ENCODE data around the gene TMEM258.

The TMEM258 gene

GRCh38 chr11:61792310-61793082 lies at the start of gene TMEM258, which contains the start of gene FEN1:
Gene TMEM258, minus strand, starts transcription at chr11:61792599. Its CDS starts 41 bp downstream, at chr11:61792558.
Gene FEN1, plus strand, starts transcription at chr11:61792911. Its CDS starts 2,451 bp downstream, at chr11:61795362.
- peak; percentile 92 for DNase-seq

DNA sequence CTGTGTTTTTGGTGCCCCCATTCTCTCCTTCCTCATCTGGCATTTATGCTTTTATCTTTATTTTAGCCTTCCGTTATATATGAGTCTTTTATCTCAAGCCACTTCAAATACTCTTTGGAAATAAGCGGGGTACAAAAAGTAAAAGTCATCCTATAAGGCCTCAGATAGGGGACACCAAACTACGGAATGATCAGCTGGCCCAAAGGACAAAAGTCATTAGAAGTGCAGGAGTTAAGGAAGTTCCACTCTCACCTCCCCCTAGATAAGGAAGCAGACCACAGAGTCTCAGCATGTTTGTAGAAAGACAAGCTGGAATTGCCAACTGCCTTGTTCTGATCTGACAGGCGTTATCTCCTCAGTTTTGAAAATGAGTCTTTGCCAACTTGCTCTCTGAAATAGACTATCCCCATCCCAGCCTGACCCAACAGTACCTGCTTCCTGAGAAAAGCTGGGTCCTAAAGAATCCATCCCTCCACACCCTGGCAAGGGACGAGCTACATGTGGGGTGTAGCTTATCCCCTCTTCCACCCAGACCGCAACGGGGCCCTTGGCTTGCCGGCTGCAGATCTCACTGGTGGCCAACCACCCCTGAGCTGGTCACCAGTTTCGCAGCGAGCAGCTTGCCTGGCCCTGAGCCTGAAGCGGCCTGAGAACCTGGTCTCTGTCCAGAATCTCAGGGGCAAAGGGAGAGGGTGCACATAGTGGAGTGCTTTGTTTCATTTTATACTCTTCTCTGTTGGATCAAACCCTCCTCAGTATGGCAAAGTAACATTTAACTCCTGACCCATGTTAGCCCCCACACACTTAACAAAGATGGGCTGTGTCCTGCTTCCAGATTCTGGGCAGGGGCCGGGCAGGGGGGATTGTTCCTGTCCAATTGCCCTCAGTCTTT lies 49.5 kb upstream of the TMEM258 start:
- DNase-seq = no peak

GRCh38 chr11:61840371-61840770 lies 48.0 kb upstream of the TMEM258 start:
- no peak for DNase-seq

GRCh38 chr11:61839742-61840141 lies 47.3 kb upstream of the TMEM258 start:
- no peak for DNase-seq

- DNase-seq = no peak
Measured at GRCh38 chr11:61838921-61839320, 46.5 kb upstream of the TMEM258 start.

DNA sequence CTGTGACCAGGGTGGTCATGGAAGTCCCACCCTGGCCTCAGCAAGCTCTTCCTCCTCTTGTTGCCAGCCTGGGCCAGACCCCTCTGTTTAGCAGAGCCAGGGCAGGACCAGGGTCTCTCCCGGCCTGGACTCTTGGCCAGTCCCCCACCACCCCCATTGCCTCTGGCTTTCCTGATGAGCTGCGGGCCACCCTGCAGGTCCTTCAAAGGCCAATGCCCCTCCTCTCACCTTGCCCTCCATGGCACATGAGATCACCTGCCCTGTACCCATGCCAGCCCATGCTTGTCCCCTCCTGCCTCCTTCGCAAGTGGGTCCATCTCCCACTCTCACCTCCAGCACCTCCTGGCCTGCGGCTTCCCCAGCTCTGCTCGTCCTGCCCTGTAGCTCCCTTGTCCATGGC lies 46.1 kb upstream of the TMEM258 start:
- DNase-seq = no peak

DNA sequence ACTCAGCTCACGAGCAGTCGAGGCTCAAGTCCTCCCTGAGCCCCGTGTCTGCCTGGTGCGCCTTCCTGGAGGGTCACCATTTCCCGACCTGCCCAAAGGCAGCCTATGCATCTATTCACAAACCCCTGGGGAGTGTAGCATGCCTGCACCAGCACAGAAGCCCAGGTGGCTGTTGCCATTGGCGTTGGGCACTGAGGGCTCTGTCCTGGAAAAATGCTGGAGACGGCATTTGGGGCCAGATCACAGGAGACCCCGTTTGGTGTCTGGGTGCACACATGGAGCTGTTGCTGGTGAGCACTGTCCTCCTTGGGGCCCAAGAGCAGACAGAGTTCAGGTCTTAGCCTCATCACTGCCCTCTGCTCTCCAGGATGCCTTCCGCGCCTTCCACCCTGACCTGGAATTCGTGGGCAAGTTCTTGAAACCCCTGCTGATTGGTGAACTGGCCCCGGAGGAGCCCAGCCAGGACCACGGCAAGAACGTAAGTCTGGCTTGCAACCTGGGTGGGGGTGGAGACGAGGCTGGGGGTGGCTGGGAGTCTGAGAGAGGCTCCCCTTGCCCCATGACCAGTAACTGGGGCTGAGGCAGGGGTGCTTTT lies 45.1 kb upstream of the TMEM258 start:
- DNase-seq = no peak

GRCh38 chr11:61836193-61836592 lies 43.8 kb upstream of the TMEM258 start:
- no peak for DNase-seq

DNA sequence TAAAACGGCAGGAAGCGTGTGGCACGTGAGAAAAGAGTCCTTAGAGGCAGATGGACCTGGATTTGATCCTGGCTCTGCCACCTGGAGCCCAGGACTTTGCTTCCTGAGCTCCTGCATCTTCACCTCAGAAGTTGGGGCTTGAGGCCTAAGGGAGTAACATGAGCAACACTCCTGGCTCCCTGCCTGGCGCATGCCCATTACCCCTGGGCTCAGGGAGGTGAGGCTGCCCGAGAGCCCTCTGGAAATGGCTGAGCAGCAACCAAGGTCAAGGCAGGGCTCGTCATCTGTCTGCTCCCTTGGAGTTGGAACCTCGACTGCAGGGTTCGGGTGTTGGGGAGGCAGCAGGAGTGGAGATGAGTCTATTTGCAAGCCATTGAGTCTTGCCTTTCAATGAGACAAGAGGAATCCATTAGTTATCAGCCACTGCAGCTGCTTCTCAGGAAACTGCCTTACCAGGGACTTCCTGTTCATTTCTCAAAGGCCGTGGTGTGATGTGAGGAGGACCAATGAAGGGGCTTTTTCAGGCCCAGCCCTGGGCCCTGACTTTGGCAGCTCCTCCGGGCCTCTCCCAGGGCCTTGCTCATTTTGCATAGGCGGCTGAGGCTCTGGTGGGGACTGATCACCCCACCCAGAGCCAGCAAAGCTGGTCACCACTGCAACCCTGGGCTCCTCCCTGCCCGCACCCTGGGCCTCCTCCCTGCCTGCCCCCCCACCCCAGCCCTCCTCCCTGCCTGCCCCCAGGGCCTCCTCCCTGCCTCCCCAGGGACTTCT lies 42.1 kb upstream of the TMEM258 start:
- peak; percentile 68 for DNase-seq

GRCh38 chr11:61833926-61834277 lies 41.5 kb upstream of the TMEM258 start:
- no peak for DNase-seq

- DNase-seq = peak; percentile 16
Measured at GRCh38 chr11:61833471-61833870, 41.1 kb upstream of the TMEM258 start.

DNA sequence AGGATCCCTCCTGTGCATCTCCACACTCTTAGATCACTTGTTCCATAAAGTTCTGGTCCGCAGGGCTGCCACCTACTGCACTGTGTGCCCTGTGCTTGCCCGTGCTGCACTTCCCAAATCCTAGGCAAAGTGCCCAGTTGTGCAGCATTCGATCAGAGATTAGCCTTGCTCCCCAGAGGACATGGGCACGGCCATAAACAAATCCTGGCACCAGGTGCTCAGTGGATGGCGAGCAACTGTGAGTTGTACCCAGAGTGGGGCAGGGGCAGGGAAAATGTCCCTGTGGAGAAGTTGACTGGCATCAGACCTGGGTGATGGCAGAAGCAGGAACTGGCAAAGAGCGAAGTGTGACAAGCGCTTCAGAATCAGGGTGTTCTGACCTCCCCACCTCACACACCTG lies 40.4 kb upstream of the TMEM258 start:
- no peak for DNase-seq

GRCh38 chr11:61832207-61832606 lies 39.8 kb upstream of the TMEM258 start:
- no peak for DNase-seq

DNA sequence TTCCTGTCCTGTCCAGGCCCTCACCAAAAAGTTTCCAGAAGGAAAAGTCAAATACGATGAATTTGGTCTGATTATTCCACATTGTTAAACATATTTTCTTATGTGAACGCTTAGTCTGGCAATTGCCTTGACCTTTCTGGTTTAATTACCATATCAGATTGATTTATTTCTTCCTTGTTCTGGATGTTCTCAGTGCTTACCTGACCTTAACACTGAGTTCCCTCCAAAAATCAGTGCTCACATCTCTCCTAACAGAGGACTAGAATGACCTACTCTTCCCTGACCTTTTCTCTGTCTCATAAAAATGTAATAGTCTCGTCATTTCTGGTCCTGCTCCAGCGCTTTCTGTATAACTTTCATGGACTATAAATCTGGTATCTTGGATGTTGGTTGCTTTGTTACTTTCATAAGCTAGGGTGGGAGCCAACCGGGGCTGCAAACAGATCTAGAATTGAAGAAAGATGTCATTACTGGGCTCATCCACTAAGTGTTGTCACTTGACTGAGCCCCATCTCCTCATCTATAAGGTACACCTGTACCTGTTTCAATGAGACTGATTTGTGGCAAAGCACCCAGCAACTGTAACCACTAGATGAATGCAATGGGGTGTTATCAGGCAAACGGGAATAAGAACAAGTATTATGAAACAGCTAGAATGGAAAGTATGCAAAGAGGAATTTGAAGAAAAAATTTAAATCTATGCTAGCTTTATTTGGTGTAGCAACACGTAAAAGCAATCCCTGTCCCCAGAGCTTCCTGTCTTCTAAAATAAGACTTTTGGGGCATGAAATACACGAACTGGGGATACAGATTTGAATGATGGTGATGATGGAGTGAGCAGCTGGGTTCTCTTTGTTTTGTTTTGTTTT lies 38.1 kb upstream of the TMEM258 start:
- DNase-seq = no peak

DNA sequence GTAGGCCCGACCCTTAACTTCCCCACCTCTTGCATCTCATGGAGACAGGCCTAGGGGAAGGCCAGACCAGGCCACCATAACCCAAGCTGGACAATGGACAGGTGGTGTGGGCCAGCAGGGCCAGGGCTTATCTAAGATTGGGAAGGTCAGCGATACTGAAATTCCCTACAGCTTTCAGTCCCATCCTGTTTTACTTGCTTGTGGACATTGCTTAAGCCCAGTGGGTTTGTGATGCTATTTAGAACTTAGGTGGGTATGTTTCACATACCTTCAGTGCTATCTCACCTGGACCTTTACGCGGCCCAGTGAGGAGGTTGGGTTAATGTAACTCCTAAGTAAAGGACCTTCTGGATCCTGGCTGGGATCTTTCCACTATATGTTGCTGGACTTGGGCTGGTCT lies 37.4 kb upstream of the TMEM258 start:
- DNase-seq = no peak

DNA sequence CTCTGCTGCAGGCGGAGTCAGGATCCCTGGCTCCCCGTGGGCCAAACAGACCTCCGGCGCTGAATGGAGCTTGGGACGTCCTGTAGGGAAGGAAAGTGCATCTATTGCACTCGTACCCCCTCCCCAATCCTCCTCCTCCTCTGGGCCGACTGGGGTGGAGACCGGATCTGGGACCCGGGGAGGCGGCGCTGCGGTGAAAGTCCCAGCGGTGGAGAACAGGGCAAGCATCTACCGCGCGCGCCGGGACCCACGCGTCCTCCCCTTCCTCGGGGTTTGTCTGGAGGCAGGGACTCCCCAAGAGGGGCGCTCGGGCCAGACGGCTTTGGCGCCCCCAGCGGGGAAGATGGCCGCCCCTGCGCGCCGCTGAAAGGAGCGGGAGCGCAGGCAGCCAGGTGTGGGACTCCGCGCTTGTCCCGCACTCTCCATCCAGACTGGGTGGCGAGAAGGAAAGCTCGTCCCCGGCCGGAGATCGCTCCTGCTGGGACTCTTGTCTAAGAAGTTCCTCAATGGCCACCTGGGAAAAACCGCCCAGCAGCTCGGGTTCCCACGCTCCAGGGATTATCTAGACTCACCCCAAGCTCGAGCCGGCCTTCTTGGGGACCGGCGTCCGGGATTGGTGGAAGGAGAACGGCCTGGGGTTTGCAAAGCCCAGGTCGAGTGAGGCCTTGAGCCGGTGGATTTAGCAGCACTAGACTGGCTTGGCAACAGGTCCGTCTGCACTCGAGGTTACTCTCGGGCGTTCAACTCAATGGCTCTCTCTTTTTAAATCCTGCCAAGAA lies 36.4 kb upstream of the TMEM258 start:
- DNase-seq = peak; percentile 47

DNA sequence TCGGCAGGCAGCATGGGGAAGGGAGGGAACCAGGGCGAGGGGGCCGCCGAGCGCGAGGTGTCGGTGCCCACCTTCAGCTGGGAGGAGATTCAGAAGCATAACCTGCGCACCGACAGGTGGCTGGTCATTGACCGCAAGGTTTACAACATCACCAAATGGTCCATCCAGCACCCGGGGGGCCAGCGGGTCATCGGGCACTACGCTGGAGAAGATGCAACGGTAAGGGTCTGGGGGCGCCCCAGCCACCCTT lies 35.9 kb upstream of the TMEM258 start:
- no peak for DNase-seq

DNA sequence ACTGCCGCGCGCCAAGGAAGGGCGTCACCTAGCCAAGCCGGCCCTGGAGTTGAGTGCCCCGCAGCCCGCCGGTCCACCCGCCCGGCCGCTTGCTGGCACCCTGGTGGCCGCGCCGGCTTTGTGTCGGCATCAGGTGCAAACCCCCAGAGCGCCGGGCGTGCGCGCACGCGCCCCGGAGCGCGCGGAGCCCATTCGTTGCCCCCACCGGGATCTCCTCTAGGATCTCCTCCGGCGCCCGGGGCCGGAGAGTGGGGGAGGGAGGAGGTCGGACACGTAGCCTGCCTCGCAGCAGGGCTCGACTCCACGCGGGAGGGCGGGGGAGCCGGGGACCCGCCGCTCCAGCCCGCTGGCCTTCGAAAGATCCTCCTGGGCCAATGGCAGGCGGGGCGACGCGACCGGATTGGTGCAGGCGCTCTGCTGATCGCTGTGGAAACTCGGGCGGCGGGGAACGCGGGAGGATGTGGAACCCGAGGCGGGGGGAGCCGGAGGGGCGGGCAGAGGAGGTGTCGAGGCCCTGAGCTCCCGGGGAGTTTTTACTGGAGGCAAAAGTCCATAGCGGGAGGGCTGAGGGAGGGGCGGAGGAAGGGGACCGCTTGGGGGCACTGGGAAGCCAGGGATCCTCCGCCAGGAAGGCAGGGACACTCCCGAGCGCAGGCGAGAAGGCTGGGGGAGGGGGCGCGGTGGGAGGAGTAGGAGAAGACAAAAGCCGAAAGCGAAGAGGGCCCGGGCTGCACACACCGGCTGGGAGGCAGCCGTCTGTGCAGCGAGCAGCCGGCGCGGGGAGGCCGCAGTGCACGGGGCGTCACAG lies 35.4 kb upstream of the TMEM258 start, which contains the start of gene FADS2:
Gene FADS2, plus strand, starts transcription at position 730 of the 808 bp plus-strand sequence. CDS start 91 bp downstream, outside the sequence.
- DNase-seq = peak; percentile 86

GRCh38 chr11:61826930-61827570 lies 34.7 kb upstream of the TMEM258 start:
- DNase-seq = no peak

GRCh38 chr11:61820174-61820573 lies 27.8 kb upstream of the TMEM258 start:
- DNase-seq = no peak
